Effector memory CD8-positive, alpha-beta T cell (primary cell): ENCODE data around the gene TLNRD1.

ENCODE experiments used
- ATAC-seq: fragments of 150-1000 bp; cut with Tn5 transposase; replicated peaks from 2 replicates; pipeline ENCODE4 v1.10.0; 2021; ENCODE audit warnings: mild to moderate bottlenecking, moderate library complexity
- DNase-seq, 3 experiments: peaks; one replicate each; pipeline ENCODE4 v3.0.0; 2021
- H3K27ac Mint-ChIP-seq, 2 donors: one replicate each; pipeline ENCODE4 v1.8.0; 2022; ENCODE audit warnings: mild to moderate bottlenecking in 2 of 2, mixed read lengths in 2 of 2, moderate library complexity in 2 of 2
- H3K27me3 Mint-ChIP-seq, 2 donors: one replicate each; pipeline ENCODE4 v1.8.0; 2022; ENCODE audit warnings: mixed read lengths in 2 of 2
- H3K36me3 Mint-ChIP-seq: one replicate; pipeline ENCODE4 v1.8.0; 2022; ENCODE audit warnings: mild to moderate bottlenecking, moderate library complexity, mixed read lengths; ENCODE audit not compliant: insufficient read depth
- H3K4me1 Mint-ChIP-seq, 2 donors: one replicate each; pipeline ENCODE4 v1.8.0; 2022; ENCODE audit warnings: low read depth in 2 of 2, mixed read lengths in 2 of 2
- H3K4me3 Mint-ChIP-seq, 2 donors: one replicate each; pipeline ENCODE4 v1.8.0; 2022; ENCODE audit warnings: mild to moderate bottlenecking in 2 of 2, mixed read lengths in 2 of 2, moderate library complexity in 2 of 2
- H3K9me3 Mint-ChIP-seq, 2 donors: one replicate each; pipeline ENCODE4 v1.8.0; 2022; ENCODE audit warnings: mixed read lengths in 2 of 2

Gene TLNRD1

DNA sequence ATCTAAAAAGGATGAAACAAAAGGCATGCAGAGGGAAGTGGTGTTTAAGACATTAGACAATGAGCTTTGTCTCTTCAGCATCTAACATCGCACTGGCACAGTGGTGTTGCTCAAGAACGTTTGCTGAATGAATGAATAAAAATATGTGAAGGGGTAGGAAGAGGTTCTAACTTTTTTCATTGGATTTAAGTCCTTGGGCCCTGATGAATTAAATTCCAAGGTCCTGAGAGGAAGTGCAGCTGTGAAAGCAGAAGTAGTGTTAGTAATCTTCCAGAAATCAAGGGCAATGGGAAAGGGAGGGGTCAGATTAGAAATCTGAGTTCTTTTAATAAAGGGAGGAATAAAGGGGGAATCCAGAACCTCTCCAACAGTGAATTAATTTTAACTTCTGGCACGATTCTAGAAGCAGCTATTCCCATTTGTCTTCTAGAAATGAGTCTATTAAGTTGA is 29.6 kb downstream of the TLNRD1 start:
- Mint-ChIP-seq H3K4me3 (no peak overlapping the region), H3K36me3 (no peaks in the 10 kb centered on the region), H3K27ac (no peak overlapping the region), H3K27me3 (peaks cover 10 to 17% of the 10 kb centered on the region in 2 donors), H3K9me3 (peaks cover 0 to 9% of the 10 kb centered on the region in 2 donors), H3K4me1 (peaks cover 1 to 5% of the 10 kb centered on the region in 2 donors)
- ATAC-seq (no peak), DNase-seq (no peak)

DNA sequence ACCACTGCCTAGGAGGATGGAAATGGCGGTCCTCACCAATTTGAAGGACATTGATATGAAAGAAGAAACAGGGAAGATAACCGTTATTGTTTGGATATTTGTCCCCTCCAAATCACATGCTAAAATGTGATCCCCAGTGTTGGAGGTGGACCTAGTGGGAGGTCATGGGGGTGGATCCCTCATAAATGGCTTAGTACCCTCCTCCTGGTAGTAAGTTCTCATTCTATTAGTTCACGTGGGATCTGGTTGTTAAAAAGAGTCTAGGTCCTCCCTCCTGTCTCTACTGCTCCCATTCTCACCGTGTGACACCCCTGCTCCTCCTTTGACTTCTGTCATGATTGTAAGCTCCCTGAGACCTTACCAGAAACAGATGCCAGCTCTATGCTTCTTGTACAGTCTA is 30.5 kb downstream of the TLNRD1 start:
- ATAC-seq (no peak), DNase-seq (no peak)
- H3K27me3 Mint-ChIP-seq = peaks cover 10 to 17% of the 10 kb centered on the region in 2 donors
- H3K36me3 Mint-ChIP-seq = no peaks in the 10 kb centered on the region
- H3K27ac Mint-ChIP-seq = no peak overlapping the region
- H3K9me3 Mint-ChIP-seq = peaks cover 0 to 9% of the 10 kb centered on the region in 2 donors
- no peak overlapping the region for H3K4me3 Mint-ChIP-seq
- H3K4me1 Mint-ChIP-seq = peaks cover 1 to 5% of the 10 kb centered on the region in 2 donors

DNA sequence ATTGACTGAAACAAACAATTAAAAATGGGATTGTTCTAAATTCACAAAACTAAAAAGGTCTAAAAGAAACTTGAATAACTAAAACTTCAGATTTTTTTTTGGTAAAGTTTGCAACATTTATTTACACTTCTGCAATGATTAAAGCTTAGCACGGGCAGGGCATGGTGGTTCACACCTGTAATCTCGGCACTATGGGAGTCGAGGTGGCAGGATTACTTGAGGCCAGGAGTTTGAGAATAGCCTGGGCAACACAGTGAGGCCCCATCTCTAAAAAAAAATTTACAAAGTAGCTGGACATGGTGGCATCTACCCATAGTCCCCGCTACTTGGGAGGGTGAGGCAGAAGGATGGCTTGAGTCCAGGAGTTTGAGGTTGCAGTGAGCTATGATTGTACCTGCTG is 31.6 kb downstream of the TLNRD1 start:
- Mint-ChIP-seq H3K4me3 (no peak overlapping the region), H3K27ac (no peak overlapping the region), H3K4me1 (peaks cover 1 to 5% of the 10 kb centered on the region in 2 donors), H3K27me3 (peaks cover 10 to 17% of the 10 kb centered on the region in 2 donors), H3K9me3 (peaks cover 0 to 9% of the 10 kb centered on the region in 2 donors), H3K36me3 (no peaks in the 10 kb centered on the region)
- ATAC-seq (no peak), DNase-seq (no peak)

DNA sequence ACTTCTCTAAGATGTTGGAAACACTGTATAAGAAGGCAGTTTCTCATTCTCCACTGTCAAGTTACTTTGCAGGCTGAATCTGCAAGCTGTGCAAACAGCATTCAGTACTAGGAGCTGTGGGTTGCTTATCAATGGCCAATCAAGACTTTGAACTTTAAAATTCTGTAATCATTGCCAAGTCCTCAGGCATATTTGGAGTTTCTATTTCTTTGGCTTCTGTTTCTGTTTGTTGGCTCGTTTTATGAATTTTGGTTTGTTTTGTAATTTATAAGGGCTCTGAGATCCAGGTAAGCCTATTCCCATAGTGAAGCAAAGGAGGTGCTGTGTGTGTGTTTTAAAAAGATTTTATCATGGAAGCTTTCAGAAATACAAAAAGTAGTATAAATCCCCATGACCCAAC is 32.1 kb downstream of the TLNRD1 start:
- Mint-ChIP-seq H3K4me1 (peaks cover 1 to 5% of the 10 kb centered on the region in 2 donors), H3K4me3 (no peak overlapping the region), H3K27ac (no peak overlapping the region), H3K36me3 (no peaks in the 10 kb centered on the region), H3K9me3 (peaks cover 0 to 9% of the 10 kb centered on the region in 2 donors), H3K27me3 (peaks cover 10 to 17% of the 10 kb centered on the region in 2 donors)
- ATAC-seq (no peak), DNase-seq (no peak)

DNA sequence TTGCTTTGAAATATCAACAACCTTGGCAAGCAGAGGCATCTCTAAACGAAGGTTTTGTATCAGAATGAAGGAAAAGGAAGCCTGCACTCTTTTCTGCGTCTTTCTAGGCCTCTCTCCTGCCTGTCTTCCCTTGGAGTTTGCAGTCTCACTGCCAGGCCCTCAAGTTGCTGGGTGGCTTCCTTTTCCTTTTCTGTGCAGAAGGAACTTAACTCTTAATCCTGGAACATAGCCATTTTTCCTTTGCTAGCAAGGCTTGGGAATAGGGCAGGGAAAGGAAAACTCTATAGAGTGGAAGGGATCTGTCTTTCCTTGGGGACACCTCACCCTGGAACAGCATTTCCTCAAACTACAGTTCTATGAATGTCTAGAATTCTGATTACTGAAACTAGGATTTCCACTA is 32.8 kb downstream of the TLNRD1 start:
- H3K27ac Mint-ChIP-seq = no peak overlapping the region
- no peak for ATAC-seq
- no peak overlapping the region for H3K4me3 Mint-ChIP-seq
- peaks cover 0 to 9% of the 10 kb centered on the region in 2 donors for H3K9me3 Mint-ChIP-seq
- H3K27me3 Mint-ChIP-seq = peaks cover 10 to 17% of the 10 kb centered on the region in 2 donors
- no peak for DNase-seq
- H3K4me1 Mint-ChIP-seq = peaks cover 1 to 5% of the 10 kb centered on the region in 2 donors
- H3K36me3 Mint-ChIP-seq = no peaks in the 10 kb centered on the region

DNA sequence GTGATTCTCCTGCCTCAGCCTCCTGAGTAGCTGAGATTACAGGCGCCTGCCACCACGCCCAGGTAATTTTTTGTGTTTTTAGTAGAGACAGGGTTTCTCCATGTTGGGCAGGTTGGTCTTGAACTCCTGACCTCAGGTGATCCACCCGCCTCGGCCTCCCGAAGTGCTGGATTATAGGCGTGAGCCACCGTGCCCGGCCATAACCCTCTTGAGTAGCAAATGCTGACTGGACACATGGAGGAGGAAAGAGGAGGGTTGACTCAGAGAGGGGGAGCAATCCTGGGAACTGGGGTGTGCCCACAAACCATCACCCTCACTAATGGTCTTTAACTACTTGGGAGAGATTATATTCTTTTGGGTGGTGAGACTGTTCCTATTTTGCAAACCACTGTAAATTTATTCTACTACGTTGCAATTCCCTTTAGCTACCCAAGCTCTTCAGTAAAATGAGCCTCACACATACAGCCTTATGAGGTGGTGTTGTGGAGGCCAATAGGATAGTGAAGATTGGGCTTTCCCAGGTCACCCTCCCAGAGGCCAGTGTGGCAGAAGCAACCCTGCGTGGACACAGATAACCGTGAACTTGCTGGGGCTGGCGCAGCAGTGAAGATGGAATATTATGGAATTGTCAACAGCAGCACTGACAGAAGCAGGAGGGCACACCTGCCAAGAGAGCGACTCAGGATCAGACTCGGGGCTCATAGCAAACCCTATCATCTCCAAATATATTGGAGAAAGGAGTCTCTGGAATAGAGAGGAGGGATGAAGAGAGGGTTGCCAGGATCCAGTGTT is 37.4 kb downstream of the TLNRD1 start:
- no peaks in the 10 kb centered on the region for H3K27me3 Mint-ChIP-seq
- H3K4me1 Mint-ChIP-seq = peaks cover 7% of the 10 kb centered on the region in 2 donors
- H3K27ac Mint-ChIP-seq = no peak overlapping the region
- no peak overlapping the region for H3K4me3 Mint-ChIP-seq
- no peaks in the 10 kb centered on the region for H3K9me3 Mint-ChIP-seq
- no peaks in the 10 kb centered on the region for H3K36me3 Mint-ChIP-seq
- no peak for ATAC-seq
- DNase-seq = no peak

DNA sequence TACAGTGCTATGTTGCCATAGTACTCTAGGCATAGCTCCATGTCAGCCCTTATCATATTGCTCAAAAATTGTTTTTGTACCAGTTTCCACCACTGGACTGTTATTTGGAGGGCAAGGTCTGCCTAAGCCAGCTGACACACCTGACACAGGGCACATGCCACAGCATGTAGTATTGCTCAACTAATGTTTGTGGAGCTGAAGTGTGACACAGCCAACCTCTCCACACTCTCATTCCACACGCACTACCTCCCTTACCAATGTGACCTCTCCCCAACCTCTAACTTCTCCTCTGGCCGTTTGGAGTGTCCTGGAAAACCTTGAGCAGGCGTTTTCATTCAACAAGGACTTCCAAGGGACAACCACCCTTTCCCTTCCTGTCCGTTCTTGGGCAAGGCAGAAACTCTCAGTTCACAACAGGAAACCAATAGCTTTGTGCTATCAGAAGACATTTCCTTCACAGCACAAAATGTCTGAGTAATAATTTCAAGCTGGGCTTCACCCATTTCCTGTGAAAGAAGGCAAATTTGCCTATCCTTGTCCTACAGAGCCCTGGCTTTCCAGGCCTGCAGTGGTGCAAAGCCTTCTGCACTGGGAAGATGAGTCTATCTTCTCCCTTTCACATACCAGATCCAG is 38.4 kb downstream of the TLNRD1 start:
- H3K27me3 Mint-ChIP-seq = no peaks in the 10 kb centered on the region
- no peak for DNase-seq
- peaks cover 7% of the 10 kb centered on the region in 2 donors for H3K4me1 Mint-ChIP-seq
- no peak for ATAC-seq
- H3K9me3 Mint-ChIP-seq = no peaks in the 10 kb centered on the region
- no peak overlapping the region for H3K4me3 Mint-ChIP-seq
- H3K36me3 Mint-ChIP-seq = no peaks in the 10 kb centered on the region
- H3K27ac Mint-ChIP-seq = peak overlapping the region in 1 of 2 donors; percentile 48

DNA sequence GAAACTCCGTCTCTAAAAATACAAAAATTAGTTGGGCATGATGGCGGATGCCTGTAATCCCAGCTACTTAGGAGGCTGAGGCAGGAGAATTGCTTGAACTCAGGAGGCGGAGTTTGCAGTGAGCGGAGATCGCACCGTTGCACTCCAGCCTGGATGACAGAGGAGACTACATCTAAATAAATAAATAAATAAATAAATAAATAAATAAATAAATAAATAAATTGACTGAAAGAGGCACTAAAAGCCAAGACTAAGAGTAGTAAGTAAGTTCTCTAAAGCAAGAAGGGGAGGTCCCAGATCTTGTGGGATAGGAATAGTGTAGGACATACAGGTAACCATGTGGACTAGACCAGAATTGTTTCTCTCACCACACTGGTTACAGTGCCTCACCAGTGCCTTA is 40.0 kb downstream of the TLNRD1 start:
- H3K36me3 Mint-ChIP-seq = no peaks in the 10 kb centered on the region
- no peak for DNase-seq
- peaks cover 0 to 2% of the 10 kb centered on the region in 2 donors for H3K9me3 Mint-ChIP-seq
- no peak overlapping the region for H3K4me3 Mint-ChIP-seq
- no peaks in the 10 kb centered on the region for H3K27me3 Mint-ChIP-seq
- no peak overlapping the region for H3K27ac Mint-ChIP-seq
- peaks cover 7% of the 10 kb centered on the region in 2 donors for H3K4me1 Mint-ChIP-seq
- no peak for ATAC-seq

DNA sequence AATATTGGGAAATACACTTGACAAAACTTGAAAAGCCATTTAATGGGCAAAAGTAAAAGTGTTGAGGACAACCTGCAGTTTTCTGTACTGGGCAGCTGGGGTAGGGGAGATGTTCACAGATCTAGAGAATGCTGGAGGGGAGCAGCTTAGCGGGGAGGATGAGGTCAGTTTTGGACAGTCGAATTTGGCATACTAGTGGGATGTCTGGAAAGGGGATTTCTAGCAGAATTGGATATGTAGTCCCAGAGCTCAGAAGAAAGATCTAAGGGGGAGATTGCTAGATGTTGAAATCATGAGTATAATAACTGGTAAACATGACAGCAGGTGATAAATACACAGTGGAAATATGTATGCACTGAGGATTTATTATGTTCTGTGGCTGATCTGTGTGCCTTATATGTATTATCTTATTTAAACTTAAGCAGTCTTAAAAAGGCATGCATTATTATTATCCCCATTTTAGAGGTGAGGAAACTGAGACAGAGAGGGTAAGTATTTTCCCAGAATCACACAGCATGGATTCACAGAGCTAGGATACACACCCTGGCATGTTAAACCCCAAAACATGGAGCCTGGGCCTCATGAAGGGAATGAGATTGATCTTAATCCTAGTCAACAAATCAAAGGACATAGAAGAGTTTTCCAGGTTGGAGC is 42.7 kb downstream of the TLNRD1 start:
- peaks cover 7% of the 10 kb centered on the region in 2 donors for H3K4me1 Mint-ChIP-seq
- H3K27ac Mint-ChIP-seq = no peak overlapping the region
- H3K27me3 Mint-ChIP-seq = no peaks in the 10 kb centered on the region
- H3K9me3 Mint-ChIP-seq = peaks cover 0 to 6% of the 10 kb centered on the region in 2 donors
- H3K4me3 Mint-ChIP-seq = no peak overlapping the region
- ATAC-seq = no peak
- H3K36me3 Mint-ChIP-seq = no peaks in the 10 kb centered on the region
- no peak for DNase-seq

DNA sequence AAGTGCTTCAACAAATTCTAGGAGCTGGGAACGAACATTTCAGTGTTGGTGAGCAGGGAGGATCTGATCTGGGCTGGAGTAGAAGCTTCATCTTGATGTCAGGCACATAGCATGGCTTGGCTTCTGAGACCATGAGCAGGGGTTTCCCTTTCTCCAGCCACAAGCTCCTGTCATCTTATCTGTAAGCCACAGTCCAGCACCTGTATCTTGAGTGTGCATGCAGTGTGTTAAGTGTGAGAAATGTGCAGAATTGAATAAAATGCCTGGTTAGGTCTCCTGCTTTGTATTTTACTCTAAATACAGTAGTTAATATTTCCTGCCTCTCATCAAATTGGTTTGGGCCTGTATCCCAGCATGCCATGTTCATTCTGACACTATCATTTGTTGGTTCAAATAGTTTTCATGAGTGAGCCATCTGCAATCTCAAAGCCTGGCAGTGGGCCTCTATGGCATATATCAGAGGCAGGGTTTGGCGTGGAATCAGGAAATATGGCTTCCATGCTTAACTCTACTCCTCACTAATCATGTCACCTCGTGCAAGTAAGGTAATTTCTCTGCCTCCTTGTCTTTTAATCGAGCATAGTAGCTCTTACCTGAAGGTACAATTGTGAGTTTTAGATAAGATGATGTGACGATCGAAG is 43.3 kb downstream of the TLNRD1 start:
- DNase-seq (no peak), ATAC-seq (no peak)
- H3K27me3 Mint-ChIP-seq = no peaks in the 10 kb centered on the region

DNA sequence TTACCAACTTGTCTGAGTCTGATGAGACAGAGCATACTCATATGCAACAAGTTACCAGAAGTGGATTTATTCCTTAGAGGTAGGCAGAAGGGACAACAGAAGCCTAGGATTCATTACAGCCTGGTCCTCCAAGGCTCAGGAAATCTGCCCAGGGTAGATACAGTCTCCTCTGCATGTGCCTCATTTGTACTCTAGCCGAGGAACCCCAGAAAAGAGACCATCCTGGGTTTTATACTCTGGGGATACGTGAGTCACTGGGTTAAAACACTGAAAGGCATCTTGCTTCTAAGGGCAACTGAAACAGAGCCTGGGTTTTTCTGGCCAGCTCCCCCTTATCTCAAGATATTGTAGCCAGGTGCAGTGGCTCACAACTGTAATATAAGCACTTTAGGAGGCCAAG is 45.6 kb downstream of the TLNRD1 start:
- no peak overlapping the region for H3K4me3 Mint-ChIP-seq
- no peak for ATAC-seq

More for the DNA sequence above, 43.3 kb downstream of the TLNRD1 start:
- Mint-ChIP-seq H3K27ac (no peak overlapping the region), H3K9me3 (peaks cover 0 to 6% of the 10 kb centered on the region in 2 donors), H3K36me3 (no peaks in the 10 kb centered on the region), H3K4me3 (no peak overlapping the region), H3K4me1 (peaks cover 5 to 6% of the 10 kb centered on the region in 2 donors)

DNA sequence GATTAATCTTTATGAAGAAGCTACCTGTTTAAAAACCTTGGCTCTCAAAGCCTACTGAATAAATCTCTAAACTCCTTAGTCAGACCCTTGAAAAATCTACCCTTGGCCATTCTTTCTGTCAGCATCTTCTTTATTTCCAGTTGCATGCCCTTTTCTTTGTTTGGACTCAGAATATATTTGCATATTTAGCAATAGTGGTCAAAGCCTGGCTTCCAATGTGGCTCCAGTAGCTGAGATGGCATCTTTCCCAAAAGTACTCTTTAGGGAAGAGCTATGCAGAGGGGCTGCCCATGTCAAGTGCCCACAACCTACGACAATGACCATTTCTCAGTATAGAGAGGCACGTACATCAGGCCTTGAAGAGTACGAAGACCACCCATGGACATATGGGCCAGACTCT is 47.2 kb downstream of the TLNRD1 start:
- H3K27me3 Mint-ChIP-seq = peaks cover 0 to under 1% of the 10 kb centered on the region in 2 donors
- DNase-seq = no peak
- H3K27ac Mint-ChIP-seq = no peak overlapping the region
- H3K9me3 Mint-ChIP-seq = peaks cover 0 to 6% of the 10 kb centered on the region in 2 donors
- no peaks in the 10 kb centered on the region for H3K4me1 Mint-ChIP-seq
- no peak overlapping the region for H3K4me3 Mint-ChIP-seq
- H3K36me3 Mint-ChIP-seq = no peaks in the 10 kb centered on the region
- ATAC-seq = no peak

More for the DNA sequence above, 45.6 kb downstream of the TLNRD1 start:
- Mint-ChIP-seq H3K36me3 (no peaks in the 10 kb centered on the region), H3K27ac (peak overlapping the region in 1 of 2 donors; percentile 73), H3K9me3 (peaks cover 0 to 6% of the 10 kb centered on the region in 2 donors), H3K4me1 (no peaks in the 10 kb centered on the region), H3K27me3 (no peaks in the 10 kb centered on the region)
- no peak for DNase-seq

DNA sequence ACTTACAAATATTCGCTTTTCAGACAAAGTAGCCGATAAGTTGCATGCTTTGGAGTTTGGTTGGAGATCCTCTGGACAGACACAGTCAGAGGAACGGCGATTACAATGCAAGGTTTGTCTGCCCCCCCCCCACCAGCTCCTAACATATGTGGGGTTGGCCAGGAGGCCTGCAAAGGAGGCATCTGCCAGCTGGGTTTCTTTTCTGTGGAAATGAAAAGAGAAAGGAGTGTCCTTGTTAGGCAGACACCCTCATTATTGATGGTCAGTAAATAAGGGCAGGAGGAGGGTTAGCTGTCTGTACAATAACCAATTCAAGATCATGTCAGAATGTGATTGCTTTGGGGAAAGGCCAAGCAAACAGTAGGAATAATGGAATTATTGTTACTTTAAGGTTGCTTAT is 49.1 kb downstream of the TLNRD1 start:
- no peak for ATAC-seq
- Mint-ChIP-seq H3K9me3 (peaks cover 0 to 6% of the 10 kb centered on the region in 2 donors), H3K4me1 (no peaks in the 10 kb centered on the region), H3K4me3 (no peak overlapping the region), H3K27ac (no peak overlapping the region), H3K27me3 (peaks cover 7 to 14% of the 10 kb centered on the region in 2 donors), H3K36me3 (no peaks in the 10 kb centered on the region)
- no peak for DNase-seq
